ENCODE measurements around the gene CLCN7. TPM values are rescaled to one million over a fixed set of nuclear protein-coding genes. Genes with fewer than 3 reads are reported as not detected.

The CLCN7 gene
- total RNA-seq, 2 experiments from 2014 or later: 41.9 to 43.9 TPM

GRCh38 chr16:1435921-1436697 lies 38.7 kb downstream of the CLCN7 start:
- H3K27ac Mint-ChIP-seq: no peak overlapping the region
- no peaks in the 10 kb centered on the region for H3K36me3 Mint-ChIP-seq (ENCODE audit: low read depth)
- H3K4me3 Mint-ChIP-seq: no peak overlapping the region
- DNase-seq (no peak), ATAC-seq (no peak)
- no peaks in the 10 kb centered on the region for H3K27me3 Mint-ChIP-seq (ENCODE audit: low read depth)
- no peaks in the 10 kb centered on the region for H3K9me3 Mint-ChIP-seq (ENCODE audit: insufficient read depth)
- CTCF ChIA-PET: no interaction called here
- POLR2A ChIA-PET: interaction anchor here (1.8 kb wide), 1 partner anchor 15 kb away, joined by 7 read pairs; the partner anchor contains the start of gene UQCC4
- peaks cover 3% of the 10 kb centered on the region for H3K4me1 Mint-ChIP-seq (ENCODE audit: low read depth)

- no peak overlapping the region for H3K27ac Mint-ChIP-seq
- H3K36me3 Mint-ChIP-seq (ENCODE audit: low read depth): no peaks in the 10 kb centered on the region
- H3K4me3 Mint-ChIP-seq: no peak overlapping the region
- no peaks in the 10 kb centered on the region for H3K27me3 Mint-ChIP-seq (ENCODE audit: low read depth)
- POLR2A ChIA-PET: interaction anchor here (1.8 kb wide), 1 partner anchor 14 kb away, joined by 7 read pairs; the partner anchor contains the start of gene UQCC4
- no peak for ATAC-seq
- no peak for DNase-seq
- peaks cover 3% of the 10 kb centered on the region for H3K4me1 Mint-ChIP-seq (ENCODE audit: low read depth)
- CTCF ChIA-PET: no interaction called here
- no peaks in the 10 kb centered on the region for H3K9me3 Mint-ChIP-seq (ENCODE audit: insufficient read depth)
Measured at GRCh38 chr16:1434644-1435592, 39.9 kb downstream of the CLCN7 start.

DNA sequence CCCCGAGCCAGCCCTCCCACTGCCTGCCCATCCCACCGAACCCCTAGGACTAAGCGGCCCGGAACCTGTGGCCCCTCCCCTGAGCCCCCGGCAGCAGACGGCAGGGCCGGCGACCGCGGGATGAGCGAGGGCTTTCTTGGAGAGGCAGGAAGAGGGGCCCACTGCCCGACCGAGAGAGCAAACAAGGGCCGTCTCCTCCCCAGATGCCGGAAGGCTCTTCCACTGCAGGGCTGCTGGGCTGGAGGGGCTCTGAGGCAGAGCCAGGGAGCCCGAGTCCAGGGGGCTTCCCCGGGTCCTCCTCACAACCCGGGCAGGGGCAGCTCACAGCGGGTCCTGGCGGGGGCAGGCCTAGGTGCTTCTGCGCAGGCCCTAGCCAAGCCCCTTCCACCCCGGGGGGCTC lies 41.1 kb downstream of the CLCN7 start:
- no peak for ATAC-seq
- no peak overlapping the region for H3K27ac Mint-ChIP-seq
- POLR2A ChIA-PET: interaction anchor here (1.2 to 1.3 kb wide), 2 partner anchors 12 to 19 kb away, joined by 3 to 5 read pairs; partner anchors contain the start of gene UNKL
- peaks cover 3% of the 10 kb centered on the region for H3K4me1 Mint-ChIP-seq (ENCODE audit: low read depth)
- CTCF ChIA-PET: no interaction called here
- H3K4me3 Mint-ChIP-seq: no peak overlapping the region
- no peaks in the 10 kb centered on the region for H3K9me3 Mint-ChIP-seq (ENCODE audit: insufficient read depth)
- H3K27me3 Mint-ChIP-seq (ENCODE audit: low read depth): no peaks in the 10 kb centered on the region
- no peak for DNase-seq
- no peaks in the 10 kb centered on the region for H3K36me3 Mint-ChIP-seq (ENCODE audit: low read depth)

GRCh38 chr16:1433263-1433560 lies 41.6 kb downstream of the CLCN7 start:
- Mint-ChIP-seq H3K27ac (no peak overlapping the region), H3K4me3 (no peak overlapping the region), H3K4me1 (ENCODE audit: low read depth) (peaks cover 3% of the 10 kb centered on the region), H3K27me3 (ENCODE audit: low read depth) (no peaks in the 10 kb centered on the region), H3K9me3 (ENCODE audit: insufficient read depth) (no peaks in the 10 kb centered on the region), H3K36me3 (ENCODE audit: low read depth) (no peaks in the 10 kb centered on the region)
- no peak for ATAC-seq
- ChIA-PET POLR2A (interaction anchor here (1.2 to 1.3 kb wide), 2 partner anchors 12 to 18 kb away, joined by 3 to 5 read pairs; partner anchors contain the start of gene UNKL), CTCF (interaction anchor here (0.9 kb wide), 1 partner anchor 272 kb away, joined by 4 read pairs; the partner anchor contains the start of gene MAPK8IP3)
- DNase-seq: no peak

DNA sequence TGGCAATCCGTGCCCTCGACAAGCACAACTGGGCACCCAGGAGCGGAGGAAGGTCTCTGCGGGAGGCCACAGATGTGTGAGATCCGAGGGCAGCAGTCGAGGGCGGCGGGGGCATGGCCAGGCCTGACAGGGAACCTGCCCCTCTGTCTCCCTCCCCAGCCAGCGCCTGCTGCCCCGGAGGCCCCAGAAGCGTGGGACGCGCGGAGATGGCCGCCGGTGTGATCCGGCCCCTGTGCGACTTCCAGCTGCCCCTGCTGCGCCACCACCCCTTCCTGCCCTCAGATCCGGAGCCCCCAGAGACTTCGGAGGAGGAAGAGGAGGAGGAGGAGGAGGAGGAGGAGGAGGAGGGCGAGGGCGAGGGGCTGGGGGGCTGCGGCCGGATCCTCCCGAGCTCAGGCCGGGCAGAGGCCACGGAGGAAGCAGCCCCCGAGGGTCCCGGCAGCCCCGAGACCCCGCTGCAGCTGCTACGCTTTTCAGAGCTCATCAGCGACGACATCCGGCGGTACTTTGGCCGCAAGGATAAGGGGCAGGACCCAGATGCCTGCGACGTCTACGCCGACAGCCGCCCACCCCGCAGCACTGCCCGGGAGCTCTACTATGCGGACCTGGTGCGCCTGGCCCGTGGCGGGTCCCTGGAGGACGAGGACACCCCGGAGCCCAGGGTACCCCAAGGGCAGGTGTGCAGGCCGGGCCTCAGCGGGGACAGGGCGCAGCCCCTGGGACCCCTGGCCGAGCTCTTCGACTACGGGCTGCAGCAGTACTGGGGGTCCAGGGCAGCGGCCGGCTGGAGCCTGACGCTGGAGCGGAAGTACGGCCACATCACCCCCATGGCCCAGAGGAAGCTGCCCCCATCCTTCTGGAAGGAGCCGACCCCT lies 42.2 kb downstream of the CLCN7 start:
- Mint-ChIP-seq H3K27me3 (ENCODE audit: low read depth) (no peaks in the 10 kb centered on the region), H3K4me1 (ENCODE audit: low read depth) (peaks cover 3% of the 10 kb centered on the region), H3K36me3 (ENCODE audit: low read depth) (no peaks in the 10 kb centered on the region), H3K9me3 (ENCODE audit: insufficient read depth) (no peaks in the 10 kb centered on the region), H3K4me3 (peak overlapping the region; percentile 31), H3K27ac (peak overlapping the region; percentile 69)
- DNase-seq (no peak), ATAC-seq (peak; percentile 21)
- CTCF ChIA-PET: interaction anchor here (0.9 kb wide), 1 partner anchor 273 kb away, joined by 4 read pairs; the partner anchor contains the start of gene MAPK8IP3
- POLR2A ChIA-PET: interaction anchor here (1.2 to 1.3 kb wide), 2 partner anchors 11 to 18 kb away, joined by 3 to 5 read pairs; partner anchors contain the start of gene UNKL

- Mint-ChIP-seq H3K36me3 (ENCODE audit: low read depth) (no peaks in the 10 kb centered on the region), H3K27ac (peak overlapping the region; percentile 69), H3K4me3 (peak overlapping the region; percentile 31)
Measured at GRCh38 chr16:1431497-1432270, 43.1 kb downstream of the CLCN7 start.

DNA sequence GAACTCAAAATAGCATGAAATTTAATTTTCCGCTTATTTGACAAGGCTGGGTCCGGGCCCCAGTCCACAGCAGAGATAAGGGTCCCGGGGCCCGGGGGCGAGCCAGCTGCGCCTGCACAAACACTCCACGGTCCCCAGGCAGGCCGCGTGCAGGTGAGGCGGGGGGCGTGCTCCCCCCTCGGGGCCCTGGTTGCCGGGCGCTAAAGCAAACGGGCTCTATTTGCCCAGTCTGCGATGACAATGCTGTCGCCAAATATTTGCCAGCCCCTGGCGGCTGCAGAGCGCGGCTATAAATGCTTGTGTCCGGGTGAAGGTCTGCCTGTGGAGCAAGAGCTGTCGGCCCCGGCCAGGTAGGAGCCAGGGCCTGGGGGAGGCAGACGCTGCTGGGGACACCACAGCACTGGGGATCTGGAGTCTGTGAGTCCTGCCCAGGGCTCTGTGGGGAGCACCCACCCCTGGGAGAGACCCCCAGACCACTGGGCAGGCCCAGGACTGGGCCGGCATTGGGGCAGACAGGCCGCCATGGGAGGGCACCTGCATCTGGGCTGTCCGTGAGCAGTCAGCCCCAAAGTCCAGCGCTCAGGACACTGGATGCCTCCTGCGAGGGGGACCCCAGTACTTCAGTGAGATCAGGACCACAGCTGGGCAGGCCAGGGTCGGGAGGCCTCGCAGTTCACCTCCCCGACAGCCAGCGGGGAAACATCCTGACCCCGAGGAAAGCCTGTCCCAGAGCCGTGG lies 43.9 kb downstream of the CLCN7 start, which contains the start of gene PERCC1:
TSS of gene PERCC1 (plus strand) at position 320 of the 738 bp plus-strand sequence. CDS start 1,516 bp downstream, outside the sequence.
- Mint-ChIP-seq H3K4me3 (peak within 1 kb of the TSS; percentile 31), H3K36me3 (ENCODE audit: low read depth) (no peaks in the 10 kb centered on the region), H3K27me3 (ENCODE audit: low read depth) (no peaks in the 10 kb centered on the region), H3K4me1 (ENCODE audit: low read depth) (peaks cover 3% of the 10 kb centered on the region), H3K9me3 (ENCODE audit: insufficient read depth) (no peaks in the 10 kb centered on the region), H3K27ac (peak within 1 kb of the TSS; percentile 69)
- ChIA-PET POLR2A (no interaction called here), CTCF (no interaction called here)
- DNase-seq: no peak
- no peak for ATAC-seq

More at GRCh38 chr16:1431497-1432270, 43.1 kb downstream of the CLCN7 start:
- DNase-seq: no peak
- Mint-ChIP-seq H3K27me3 (ENCODE audit: low read depth) (no peaks in the 10 kb centered on the region), H3K9me3 (ENCODE audit: insufficient read depth) (no peaks in the 10 kb centered on the region), H3K4me1 (ENCODE audit: low read depth) (peaks cover 3% of the 10 kb centered on the region)
- no peak for ATAC-seq
- ChIA-PET CTCF (no interaction called here), POLR2A (no interaction called here)

DNA sequence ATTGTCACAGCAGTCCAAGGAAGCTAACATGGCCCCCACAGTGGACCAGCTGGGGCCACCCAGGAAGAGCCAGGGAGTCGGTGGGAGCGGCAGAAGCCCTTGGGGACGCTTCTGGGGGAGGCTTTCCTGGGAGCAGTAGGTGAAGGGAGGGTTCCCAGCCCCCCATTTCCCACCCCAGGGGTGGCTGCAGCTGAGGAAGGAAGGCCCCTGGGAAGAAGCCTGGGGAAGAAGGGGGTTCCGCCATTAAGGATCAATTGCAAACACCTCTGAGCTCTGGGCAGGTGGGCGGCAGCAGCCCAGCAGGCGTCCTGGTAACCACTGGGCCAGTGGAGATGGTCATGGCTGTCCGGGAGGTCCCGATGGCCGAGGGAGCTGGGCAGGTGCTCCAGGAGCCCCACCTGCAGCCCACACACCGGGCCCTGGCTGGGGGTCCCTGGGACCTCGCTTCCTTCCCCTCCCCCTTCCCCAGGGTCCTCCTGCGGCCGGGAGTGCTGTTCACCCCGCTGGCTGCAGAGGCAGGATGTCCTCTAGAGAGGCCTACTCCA lies 44.5 kb downstream of the CLCN7 start:
- Mint-ChIP-seq H3K4me1 (ENCODE audit: low read depth) (peaks cover 3% of the 10 kb centered on the region), H3K36me3 (ENCODE audit: low read depth) (no peaks in the 10 kb centered on the region), H3K27ac (no peak overlapping the region), H3K27me3 (ENCODE audit: low read depth) (no peaks in the 10 kb centered on the region), H3K4me3 (no peak overlapping the region), H3K9me3 (ENCODE audit: insufficient read depth) (no peaks in the 10 kb centered on the region)
- no peak for ATAC-seq
- CTCF ChIA-PET: no interaction called here
- DNase-seq: no peak
- POLR2A ChIA-PET: interaction anchor here (1.2 kb wide), 1 partner anchor 9 kb away, joined by 5 read pairs; no protein-coding TSS in a partner anchor

- Mint-ChIP-seq H3K27ac (no peak overlapping the region), H3K36me3 (ENCODE audit: low read depth) (no peaks in the 10 kb centered on the region), H3K4me1 (ENCODE audit: low read depth) (peaks cover 3% of the 10 kb centered on the region), H3K4me3 (no peak overlapping the region), H3K27me3 (ENCODE audit: low read depth) (no peaks in the 10 kb centered on the region), H3K9me3 (ENCODE audit: insufficient read depth) (no peaks in the 10 kb centered on the region)
- DNase-seq: no peak
- ChIA-PET CTCF (interaction anchor here (1.0 kb wide), 2 partner anchors 248 to 278 kb away, joined by 3 to 4 read pairs; partner anchors contain the start of gene JPT2), POLR2A (interaction anchor here (0.6 to 1.2 kb wide), 2 partner anchors 8 to 276 kb away, joined by 4 to 5 read pairs; no protein-coding TSS in a partner anchor)
- ATAC-seq: no peak
Measured at GRCh38 chr16:1429631-1430030, 45.2 kb downstream of the CLCN7 start.

GRCh38 chr16:1429012-1429411 lies 45.8 kb downstream of the CLCN7 start:
- POLR2A ChIA-PET: interaction anchor here (0.6 kb wide), 1 partner anchor 277 kb away, joined by 4 read pairs; no protein-coding TSS in a partner anchor
- ATAC-seq (no peak), DNase-seq (no peak)
- Mint-ChIP-seq H3K4me3 (no peak overlapping the region), H3K27me3 (ENCODE audit: low read depth) (no peaks in the 10 kb centered on the region), H3K27ac (no peak overlapping the region), H3K9me3 (ENCODE audit: insufficient read depth) (no peaks in the 10 kb centered on the region), H3K4me1 (ENCODE audit: low read depth) (peaks cover 3% of the 10 kb centered on the region), H3K36me3 (ENCODE audit: low read depth) (no peaks in the 10 kb centered on the region)
- CTCF ChIA-PET: interaction anchor here (1.0 to 1.2 kb wide), 3 partner anchors 148 to 278 kb away, joined by 3 to 4 read pairs (median 4); partner anchors contain the start of gene JPT2
